RWPE1 (cell line): ENCODE measurements around the gene SPESP1.

Source experiments
- CTCF ChIA-PET: fragments of 350-600 bp; sonication (Branson Sonifier 250); formaldehyde crosslinking; extraction: SDS; loops from one replicate; lab custom pipeline; 2021; lab: Yijun Ruan, JAX
- POLR2A ChIA-PET: fragments of 400-600 bp; formaldehyde crosslinking; extraction: SDS; loops from one replicate; lab custom pipeline; 2020; ENCODE audit warnings: antibody characterized with exemption; ENCODE audit not compliant: low non-redundant PET; lab: Yijun Ruan, JAX
- DNase-seq: peaks from one replicate; pipeline ENCODE4 v3.0.0; 2012; ENCODE audit warnings: low spot score
- H3K27ac ChIP-seq: fragments of 450-650 bp; 2 replicates; pipeline ENCODE4 v1.5.1; 2017
- CTCF ChIP-seq: fragments of 450-650 bp; conservative IDR thresholded peaks from 2 replicates; pipeline ENCODE4 v1.5.1; 2017; ENCODE audit warnings: low read depth, mild to moderate bottlenecking

The SPESP1 gene

DNA sequence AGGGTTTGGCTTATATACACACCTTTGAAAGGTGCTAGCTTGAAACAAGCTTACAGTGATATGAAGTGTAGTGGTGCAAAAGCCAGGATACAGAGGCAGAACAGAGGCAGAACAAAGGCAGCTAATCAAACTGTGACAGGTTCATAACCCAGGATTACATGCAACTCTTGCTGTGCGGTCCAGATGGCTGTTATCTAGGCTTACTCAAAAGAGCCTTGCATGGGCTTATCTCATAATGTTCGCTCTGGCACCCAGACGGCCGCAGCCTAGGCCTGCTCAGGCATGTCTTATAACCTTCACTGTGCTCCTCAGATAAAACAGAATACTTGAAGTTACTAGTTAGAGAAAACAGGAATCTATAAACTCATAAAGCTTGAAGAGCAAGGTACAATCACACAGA lies 61.4 kb downstream of the SPESP1 start:
- no peak for TF ChIP-seq CTCF
- POLR2A ChIA-PET, result no interaction called here
- CTCF ChIA-PET, result no interaction called here
- H3K27ac ChIP-seq, result no peak overlapping the region
- DNase-seq, result peak; percentile 55

DNA sequence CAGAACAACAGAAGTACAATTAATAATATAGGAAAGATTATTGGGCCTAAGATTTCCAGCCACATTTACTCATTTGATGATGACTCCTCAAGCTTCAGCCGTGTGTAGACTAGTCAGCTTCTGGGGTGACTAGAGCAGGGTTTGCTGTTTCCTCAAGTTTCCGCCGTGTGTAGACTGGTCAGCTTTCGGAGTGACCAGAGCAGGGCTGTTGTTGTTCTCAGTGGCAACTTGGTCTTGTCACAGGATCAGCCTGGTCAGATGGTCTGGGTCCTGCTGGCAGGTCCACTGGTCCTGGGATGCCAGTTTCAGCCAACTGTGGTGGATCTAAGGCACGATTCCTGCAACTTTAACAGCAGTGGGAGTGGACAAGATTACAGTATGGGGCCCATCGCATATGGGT lies 62.4 kb downstream of the SPESP1 start:
- POLR2A ChIA-PET, result no interaction called here
- CTCF ChIA-PET, result no interaction called here
- no peak for DNase-seq

DNA sequence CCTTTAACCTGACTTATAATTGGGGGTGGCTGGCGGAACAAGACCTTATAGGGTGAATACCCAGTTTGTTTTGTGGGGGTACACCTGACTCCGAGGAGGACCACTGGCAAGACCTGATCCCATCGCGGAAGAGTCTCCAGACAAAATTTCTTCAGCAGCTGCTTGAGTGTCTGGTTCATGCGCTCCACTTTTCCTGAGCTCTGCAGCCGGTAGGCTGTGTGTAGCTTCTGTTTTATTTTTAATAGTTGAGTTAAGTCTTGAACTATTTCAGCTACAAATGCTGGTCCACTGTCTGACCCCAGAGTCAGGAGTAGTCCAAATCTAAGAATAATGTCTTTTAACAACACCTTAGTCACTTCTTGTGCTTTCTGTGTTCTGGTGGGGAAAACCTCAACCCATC lies 63.0 kb downstream of the SPESP1 start:
- DNase-seq, result no peak
- no peak overlapping the region for H3K27ac ChIP-seq
- ChIA-PET POLR2A (no interaction called here), CTCF (no interaction called here)
- no peak for TF ChIP-seq CTCF

More for the DNA sequence above, 62.4 kb downstream of the SPESP1 start:
- no peak for TF ChIP-seq CTCF
- H3K27ac ChIP-seq, result no peak overlapping the region

- ChIA-PET POLR2A (no interaction called here), CTCF (no interaction called here)
- H3K27ac ChIP-seq, result no peak overlapping the region
- DNase-seq, result peak; percentile 61
- no peak for TF ChIP-seq CTCF
Measured at GRCh38 chr15:68994149-68994548, 63.8 kb downstream of the SPESP1 start.

DNA sequence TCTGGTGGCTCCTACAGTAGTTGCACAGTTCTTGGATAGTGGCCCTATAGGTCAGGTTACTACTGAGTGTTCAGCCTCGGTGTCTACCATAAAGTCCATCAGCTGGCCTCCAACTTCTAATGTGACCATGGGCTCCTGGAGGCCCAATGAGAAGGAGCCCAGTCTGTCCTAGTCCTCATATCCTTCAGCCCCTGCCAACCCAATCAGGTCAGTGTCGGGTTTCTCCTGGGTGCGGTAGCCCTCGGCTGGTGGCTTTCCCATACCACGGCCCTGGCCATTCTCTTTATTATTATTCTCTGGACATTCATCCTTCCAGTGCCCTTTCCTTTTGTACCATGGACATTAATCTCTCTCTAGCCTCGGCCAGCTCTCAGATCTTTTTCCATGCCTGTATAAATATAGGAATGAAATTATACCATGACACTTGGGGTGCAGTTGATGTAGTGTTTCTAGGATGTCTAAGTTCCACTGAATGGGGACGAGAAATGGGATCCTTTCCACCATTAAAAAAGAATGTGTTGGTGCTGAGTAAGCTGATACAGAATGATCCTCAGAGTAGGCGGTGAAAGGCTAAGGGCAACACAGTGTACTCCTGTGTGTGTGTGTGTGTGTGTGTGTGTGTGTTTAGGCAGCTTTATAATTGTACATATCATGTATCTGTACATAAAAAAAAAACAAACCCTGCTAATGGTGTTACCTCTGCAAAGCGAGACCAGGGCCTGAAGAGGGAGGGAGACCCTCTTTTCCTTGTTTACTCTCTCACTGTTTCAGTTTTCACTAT lies 64.8 kb downstream of the SPESP1 start:
- H3K27ac ChIP-seq, result no peak overlapping the region
- TF ChIP-seq CTCF, result no peak
- ChIA-PET POLR2A (no interaction called here), CTCF (no interaction called here)
- no peak for DNase-seq
